ENCODE data around the gene KAZN.
A peak's percentile ranks its signal among the peaks of the same experiment; 100 is the strongest.

The KAZN gene

GRCh38 chr1:14919289-14919688 lies 320.8 kb downstream of the KAZN start:
- no peak for TF ChIP-seq CTCF (IDR thresholded peaks at IDR 0.05)
- no peaks in the 10 kb centered on the region for H3K36me3 Mint-ChIP-seq (ENCODE audit: low read depth)

GRCh38 chr1:14919751-14920150 lies 321.3 kb downstream of the KAZN start:
- Mint-ChIP-seq H3K4me1 (peaks cover 39% of the 10 kb centered on the region), H3K9me3 (no peaks in the 10 kb centered on the region), H3K36me3 (ENCODE audit: low read depth) (no peaks in the 10 kb centered on the region), H3K27ac (no peak overlapping the region), H3K27me3 (ENCODE audit: low read depth, poor library complexity) (peaks cover 6% of the 10 kb centered on the region), H3K4me3 (no peak overlapping the region)
- no peak for TF ChIP-seq CTCF (IDR thresholded peaks at IDR 0.05)
- DNase-seq: no peak

More at GRCh38 chr1:14919289-14919688, 320.8 kb downstream of the KAZN start:
- H3K4me3 Mint-ChIP-seq: no peak overlapping the region
- no peak overlapping the region for H3K27ac Mint-ChIP-seq
- H3K27me3 Mint-ChIP-seq (ENCODE audit: low read depth, poor library complexity): peaks cover 6% of the 10 kb centered on the region
- H3K9me3 Mint-ChIP-seq: no peaks in the 10 kb centered on the region
- no peak for DNase-seq
- peaks cover 43% of the 10 kb centered on the region for H3K4me1 Mint-ChIP-seq

GRCh38 chr1:14921057-14921456 lies 322.6 kb downstream of the KAZN start:
- Mint-ChIP-seq H3K4me1 (peaks cover 48% of the 10 kb centered on the region), H3K9me3 (no peaks in the 10 kb centered on the region), H3K27ac (peak overlapping the region; percentile 44), H3K27me3 (ENCODE audit: low read depth, poor library complexity) (peaks cover 13% of the 10 kb centered on the region), H3K4me3 (no peak overlapping the region), H3K36me3 (ENCODE audit: low read depth) (no peaks in the 10 kb centered on the region)
- TF ChIP-seq CTCF (IDR thresholded peaks at IDR 0.05): no peak
- no peak for DNase-seq

GRCh38 chr1:14922942-14923726 lies 324.6 kb downstream of the KAZN start:
- no peak for TF ChIP-seq CTCF (IDR thresholded peaks at IDR 0.05)
- no peaks in the 10 kb centered on the region for H3K36me3 Mint-ChIP-seq (ENCODE audit: low read depth)
- H3K4me3 Mint-ChIP-seq: peak overlapping the region; percentile 81
- no peaks in the 10 kb centered on the region for H3K9me3 Mint-ChIP-seq
- peaks cover 61% of the 10 kb centered on the region for H3K4me1 Mint-ChIP-seq
- peaks cover 12% of the 10 kb centered on the region for H3K27me3 Mint-ChIP-seq (ENCODE audit: low read depth, poor library complexity)
- no peak for DNase-seq
- H3K27ac Mint-ChIP-seq: no peak overlapping the region

GRCh38 chr1:14923727-14924452 lies 325.4 kb downstream of the KAZN start:
- H3K4me3 Mint-ChIP-seq: peak overlapping the region; percentile 81

More at GRCh38 chr1:14923727-14924452, 325.4 kb downstream of the KAZN start:
- Mint-ChIP-seq H3K4me1 (peaks cover 64% of the 10 kb centered on the region), H3K9me3 (no peaks in the 10 kb centered on the region), H3K27ac (no peak overlapping the region), H3K27me3 (ENCODE audit: low read depth, poor library complexity) (peaks cover 12% of the 10 kb centered on the region), H3K36me3 (ENCODE audit: low read depth) (no peaks in the 10 kb centered on the region)
- no peak for TF ChIP-seq CTCF (IDR thresholded peaks at IDR 0.05)
- DNase-seq: peak; percentile 81

Data from nephron progenitor cell (in vitro differentiated cells).